Amygdala (tissue), 56 donors: ENCODE results near the gene CNTLN.
"Not testable (repeated sequence)": the region's sequence is repeated elsewhere in the genome, so short reads cannot be mapped to it uniquely, and the experiment has no call there.

ENCODE experiments used
- DNase-seq, 56 donors: peaks; one replicate each; lab custom pipeline; 2025; lab: John Stamatoyannopoulos, UW

Gene CNTLN

GRCh38 chr9:17486396-17486795 lies 351.6 kb downstream of the CNTLN start:
- no peak for DNase-seq

DNA sequence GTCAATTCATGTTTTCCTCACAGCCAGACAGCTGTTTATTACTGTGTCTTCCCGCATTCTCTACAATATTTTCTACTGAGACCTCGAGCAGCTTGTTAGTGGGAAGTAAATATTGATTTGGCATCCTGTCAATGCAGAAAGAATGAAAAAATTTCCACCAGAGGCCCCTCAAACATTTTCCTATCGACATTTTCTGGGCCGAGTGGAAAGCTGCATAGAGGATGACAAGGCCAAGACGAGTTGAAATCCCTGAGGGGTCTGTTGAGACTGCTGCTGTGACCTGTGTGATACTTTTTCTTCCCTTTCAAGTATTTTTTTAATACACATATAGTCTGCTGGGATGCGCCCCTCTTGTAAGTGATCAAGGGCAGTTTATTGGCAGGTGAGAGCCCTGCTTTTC lies 352.6 kb downstream of the CNTLN start:
- no peak for DNase-seq

DNA sequence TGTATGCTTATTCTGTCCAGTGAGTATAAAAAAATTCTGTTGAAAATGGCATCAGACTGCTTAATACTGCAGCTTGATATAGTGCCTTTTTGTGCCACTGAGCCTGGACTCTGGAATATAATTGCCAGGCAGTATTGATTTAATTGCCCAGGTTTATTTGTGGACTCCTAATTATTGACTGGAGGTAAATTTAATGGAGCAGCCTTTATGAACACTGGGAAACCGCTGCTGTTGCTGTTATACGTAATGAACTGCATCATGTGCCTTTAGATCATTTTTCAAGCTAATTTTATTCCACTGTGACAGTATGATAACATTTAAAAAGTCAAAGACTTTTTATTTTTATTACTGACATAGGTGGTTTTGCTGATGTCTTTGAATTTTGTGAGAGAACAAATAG lies 353.8 kb downstream of the CNTLN start:
- DNase-seq = no peak

- no peak for DNase-seq
Measured at GRCh38 chr9:17490110-17490509, 355.3 kb downstream of the CNTLN start.

DNA sequence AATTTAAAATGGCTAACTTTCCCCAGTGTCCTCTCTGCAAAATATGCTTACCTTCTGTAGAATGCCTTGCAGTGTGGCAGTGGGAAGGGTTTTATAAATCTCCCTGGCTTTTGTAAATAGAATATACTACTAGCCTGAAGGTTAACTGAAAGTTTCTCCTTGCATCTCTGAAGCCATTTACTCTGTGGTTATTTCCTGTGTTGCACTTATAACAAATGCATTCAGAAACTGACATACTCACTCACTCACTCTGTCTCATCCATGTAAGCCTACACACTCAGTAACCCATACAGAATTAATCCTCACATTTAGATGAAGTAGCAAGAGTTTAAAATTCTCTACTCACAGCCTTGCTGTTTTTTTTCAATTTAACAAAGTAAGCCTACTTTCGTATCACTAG lies 356.9 kb downstream of the CNTLN start:
- DNase-seq = no peak

DNA sequence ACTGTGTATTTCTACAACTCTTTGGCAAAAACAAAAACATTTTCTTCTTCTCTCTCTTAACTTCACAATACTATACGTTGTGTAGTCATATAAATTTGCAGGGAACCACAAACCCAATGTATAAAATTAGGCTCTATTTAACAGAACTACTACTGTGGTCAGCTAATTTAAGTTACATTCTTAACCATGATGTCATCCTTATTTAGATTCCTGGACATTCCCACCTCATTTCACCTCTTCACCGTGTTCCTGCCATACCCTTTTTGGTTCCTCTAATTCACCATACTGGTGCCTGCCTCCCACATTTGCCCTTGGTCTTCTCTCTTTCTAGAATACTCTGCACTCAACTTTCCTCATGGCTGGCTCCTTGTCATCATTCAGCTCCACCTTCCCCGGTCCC lies 368.4 kb downstream of the CNTLN start:
- DNase-seq = no peak

- DNase-seq = no peak
Measured at GRCh38 chr9:17509151-17509550, 374.3 kb downstream of the CNTLN start.

DNA sequence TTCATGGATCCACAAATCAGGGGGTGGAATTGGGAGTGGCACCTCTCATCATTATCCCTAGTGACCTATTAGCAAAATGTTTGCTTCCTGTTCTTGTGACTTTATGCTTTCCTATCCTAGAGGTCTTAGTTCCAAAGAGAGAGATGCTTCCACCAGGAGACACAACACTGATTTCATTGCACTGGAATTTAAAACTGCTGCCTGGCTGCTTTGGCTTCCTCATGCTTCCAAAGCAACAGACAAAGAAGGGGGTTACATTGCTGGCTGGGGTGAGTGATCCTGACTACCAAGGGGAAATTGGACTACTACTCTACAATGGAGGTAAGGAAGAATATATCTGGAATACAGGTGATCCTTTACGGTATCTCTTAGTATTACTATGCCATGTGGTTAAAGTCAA lies 374.9 kb downstream of the CNTLN start:
- DNase-seq = no peak

GRCh38 chr9:17519761-17520160 lies 384.9 kb downstream of the CNTLN start:
- DNase-seq = no peak

DNA sequence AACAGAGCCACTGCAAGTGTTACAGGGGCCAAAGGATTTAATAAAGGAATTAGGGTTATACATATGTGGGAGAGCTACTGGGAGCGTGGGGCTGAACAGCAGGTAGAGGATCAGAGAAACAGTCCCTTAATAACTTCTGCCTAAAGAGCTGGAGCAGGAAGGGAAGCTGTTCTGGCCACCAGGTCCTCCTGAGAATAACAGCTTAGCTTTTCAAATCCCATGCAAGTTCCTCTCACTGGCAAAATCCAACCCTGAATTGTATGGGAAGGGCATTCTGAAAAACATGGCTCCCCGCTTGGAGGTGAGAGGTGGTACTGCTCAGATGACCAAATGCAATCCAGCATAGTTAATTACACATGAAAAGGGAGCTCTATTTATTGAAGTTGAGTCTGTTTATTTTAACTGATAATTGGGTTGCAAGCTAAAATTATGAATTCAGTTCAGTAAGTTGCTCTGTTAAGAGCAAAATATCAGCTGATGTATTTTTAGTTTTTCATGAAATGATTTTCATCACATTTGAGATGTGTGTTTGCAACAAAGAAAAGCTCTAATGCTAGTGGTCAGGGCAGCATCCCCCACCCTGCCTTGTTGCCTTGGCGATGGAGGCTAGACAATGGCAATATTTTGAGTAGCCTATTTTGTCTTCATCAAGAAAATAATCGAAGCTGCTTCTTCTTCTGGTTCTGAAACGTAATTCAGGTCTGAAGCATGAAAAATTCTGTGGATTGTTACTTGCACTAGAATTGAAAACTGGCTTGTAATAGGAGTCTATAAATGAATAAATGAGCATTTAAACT lies 385.6 kb downstream of the CNTLN start:
- peak in 1 of 56 donors; percentile 1 for DNase-seq

GRCh38 chr9:17521100-17521855 lies 386.4 kb downstream of the CNTLN start:
- DNase-seq = no peak

DNA sequence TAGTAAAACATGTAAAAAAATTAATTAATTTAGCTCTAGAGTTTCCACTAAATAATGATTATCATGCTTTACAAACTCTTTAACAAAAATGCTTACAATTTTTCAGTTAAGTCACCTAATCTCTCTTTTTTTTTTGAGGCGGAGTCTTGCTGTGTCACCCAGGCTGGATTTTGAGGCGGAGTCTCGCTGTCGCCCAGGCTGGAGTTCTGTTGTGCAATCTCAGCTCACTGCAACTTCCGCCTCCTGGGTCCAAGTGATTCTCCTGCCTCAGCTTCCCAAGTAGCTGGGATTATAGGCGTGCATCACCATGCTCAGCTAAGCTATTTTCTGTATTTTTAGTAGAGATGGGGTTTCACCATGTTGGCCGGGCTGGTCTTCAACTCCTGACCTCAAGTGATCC lies 391.9 kb downstream of the CNTLN start:
- not testable (repeated sequence) for DNase-seq

DNA sequence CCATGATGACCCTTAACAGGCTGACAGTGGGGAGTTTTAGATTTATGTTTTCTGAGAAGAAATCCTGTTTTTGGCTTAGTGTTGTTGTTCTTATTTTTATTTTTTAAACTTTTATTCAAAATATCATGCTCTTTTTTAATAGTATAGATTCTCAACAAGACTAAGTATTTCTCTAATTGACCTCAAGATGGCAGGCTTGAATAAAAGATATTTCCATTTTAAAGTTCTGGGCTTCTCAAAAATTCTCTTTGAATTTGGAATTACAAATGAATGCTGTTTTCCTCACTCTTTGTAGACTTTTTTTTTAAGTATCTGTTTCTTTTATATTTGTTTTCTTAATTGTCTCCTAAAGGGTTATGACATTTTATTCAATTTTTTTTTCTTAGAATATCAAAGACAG lies 394.0 kb downstream of the CNTLN start:
- DNase-seq = no peak

GRCh38 chr9:17531642-17532254 lies 396.9 kb downstream of the CNTLN start:
- DNase-seq = peak in 12 of 56 donors; percentile 1 to 72 (median 5)

GRCh38 chr9:17532461-17532860 lies 397.6 kb downstream of the CNTLN start:
- DNase-seq = no peak

GRCh38 chr9:17535176-17535575 lies 400.3 kb downstream of the CNTLN start:
- no peak for DNase-seq

DNA sequence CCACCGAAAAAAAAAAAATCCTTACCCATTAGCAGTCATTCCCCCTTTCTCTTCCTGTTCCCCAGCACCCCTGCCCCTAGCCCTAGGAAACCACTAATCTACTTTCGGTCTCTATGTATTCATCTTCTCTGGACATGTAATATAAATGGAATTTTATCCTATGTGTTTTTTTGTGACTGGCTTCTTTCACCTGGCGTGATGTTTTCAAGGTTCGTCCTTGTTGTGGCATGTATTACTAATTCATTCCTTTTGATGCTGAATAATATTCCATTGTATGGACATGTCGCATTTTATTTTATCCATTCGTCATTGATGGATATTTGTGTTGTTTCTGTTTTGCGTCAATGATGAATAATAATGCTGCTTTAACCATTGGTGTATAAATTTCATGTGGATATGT lies 401.2 kb downstream of the CNTLN start:
- DNase-seq = no peak

DNA sequence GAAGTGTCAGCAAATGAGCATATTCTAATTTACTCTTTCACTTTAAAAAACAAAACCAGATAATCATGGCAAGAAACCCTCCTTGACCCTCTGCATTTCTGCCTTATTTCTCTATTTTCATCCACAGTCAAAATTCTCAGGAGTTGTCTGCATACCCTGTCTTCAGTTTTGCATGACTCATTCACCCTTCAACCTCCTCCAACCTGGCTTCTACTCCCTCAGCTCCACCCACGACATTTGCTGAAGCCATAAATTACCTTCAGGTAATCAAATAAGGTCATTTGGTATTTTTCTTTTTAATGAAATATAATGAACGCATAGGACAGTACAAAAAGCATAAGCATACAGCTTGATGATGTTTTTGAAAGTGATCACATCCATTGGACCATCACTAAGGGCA lies 416.2 kb downstream of the CNTLN start:
- DNase-seq = no peak
